Natural killer cell (primary cell): ENCODE results near the gene REELD1. TPM values are rescaled to one million over a fixed set of nuclear protein-coding genes. Genes with fewer than 3 reads are reported as not detected.

ENCODE experiments used
- ATAC-seq, 3 donors: fragments of 150-1000 bp in 2 of 3; fragments of 200-7000 bp in 1 of 3; cut with Tn5 transposase; 1 replicate in 1 of 3; 2 replicates in 2 of 3; pipeline ENCODE4 v1.10.0; 2021; ENCODE audit warnings: mild to moderate bottlenecking in 2 of 3, moderate library complexity in 2 of 3
- DNase-seq, 2 donors: peaks; one replicate each; pipeline versions ENCODE4 v3.0.0 to v3.0.0-alpha.2; 2013 to 2021; ENCODE audit warnings: mixed read lengths in 1 of 2
- H3K27ac ChIP-seq: one replicate; pipeline ENCODE4 v1.5.1; 2013; ENCODE audit warnings: mild to moderate bottlenecking, low read length
- H3K27me3 ChIP-seq: one replicate; pipeline ENCODE4 v1.6.1; 2013; ENCODE audit warnings: low read length; ENCODE audit not compliant: control insufficient read depth, insufficient read depth
- H3K36me3 ChIP-seq: one replicate; pipeline ENCODE4 v1.6.1; 2013; ENCODE audit warnings: low read length; ENCODE audit not compliant: control insufficient read depth, insufficient read depth
- H3K4me1 ChIP-seq: one replicate; pipeline ENCODE4 v1.6.1; 2013; ENCODE audit warnings: low read length; ENCODE audit not compliant: control insufficient read depth, insufficient read depth
- H3K4me3 ChIP-seq: one replicate; pipeline ENCODE4 v1.5.1; 2013; ENCODE audit warnings: low read length
- H3K9me3 ChIP-seq: one replicate; pipeline ENCODE4 v1.6.1; 2013; ENCODE audit warnings: low read length; ENCODE audit not compliant: control insufficient read depth, insufficient read depth
- H3K27ac Mint-ChIP-seq, 2 donors: one replicate each; pipeline ENCODE4 v1.8.0; 2022; ENCODE audit warnings: mild to moderate bottlenecking in 2 of 2, mixed read lengths in 2 of 2, moderate library complexity in 1 of 2
- H3K27me3 Mint-ChIP-seq, 2 donors: one replicate each; pipeline ENCODE4 v1.8.0; 2022; ENCODE audit warnings: low read depth in 2 of 2, mixed read lengths in 2 of 2
- H3K36me3 Mint-ChIP-seq: one replicate; pipeline ENCODE4 v1.8.0; 2022; ENCODE audit warnings: mixed read lengths
- H3K4me1 Mint-ChIP-seq, 2 donors: one replicate each; pipeline ENCODE4 v1.8.0; 2022; ENCODE audit warnings: mixed read lengths in 2 of 2
- H3K4me3 Mint-ChIP-seq: one replicate; pipeline ENCODE4 v1.8.0; 2022; ENCODE audit warnings: mild to moderate bottlenecking, moderate library complexity, mixed read lengths
- H3K9me3 Mint-ChIP-seq, 2 donors: one replicate each; pipeline ENCODE4 v1.8.0; 2022; ENCODE audit warnings: mixed read lengths in 2 of 2
- WGBS: methylation state at CpG from one replicate; pipeline ENCODE4 v1.1.7; 2013; ENCODE audit warnings: missing lambda C conversion rate; ENCODE audit not compliant: insufficient coverage; 5-methylcytosine and 5-hydroxymethylcytosine counted together
- intact Hi-C: fragments of 100-400 bp; cut with micrococcal nuclease; formaldehyde crosslinking; loops from one replicate; pipeline ENCODE4 v1.14.2; 2022
- total RNA-seq, 4 donors: library from RNA; stranded (reverse); fragments of 120-200 nt in 1 of 4; gene quantifications; one replicate each; pipeline versions ENCODE4 v1.2.3 to v1.2.4, GENCODE V29; 2013 to 2022
- TF ChIP-seq, protein P1 (sequence below): fragments of 200-600 bp; IDR thresholded peaks from one replicate; pipeline ENCODE4 v1.8.0; 2022; ENCODE audit warnings: antibody characterized with exemption

Gene REELD1
- total RNA-seq, 3 donors from 2014 or later (not counting 1 experiment from before 2014, with no cell fraction given), result 0.72 to 2.2 (median 1.1) TPM

- Mint-ChIP-seq H3K27ac (no peak overlapping the region), H3K36me3 (no peaks in the 10 kb centered on the region), H3K4me3 (no peak overlapping the region), H3K27me3 (peaks cover 0 to 2% of the 10 kb centered on the region in 2 donors), H3K4me1 (peaks cover 4 to 9% of the 10 kb centered on the region in 2 donors), H3K9me3 (no peaks in the 10 kb centered on the region)
- DNase-seq (no peak), ATAC-seq (no peak)
- Histone ChIP-seq H3K4me3 (no peak overlapping the region), H3K36me3 (no peaks in the 10 kb centered on the region), H3K4me1 (peaks cover 9% of the 10 kb centered on the region), H3K27ac (no peak overlapping the region), H3K9me3 (no peaks in the 10 kb centered on the region), H3K27me3 (no peaks in the 10 kb centered on the region)
- WGBS, result 81% methylated on average over 4 of the region's 4 CpGs
- TF ChIP-seq, protein P1, sequence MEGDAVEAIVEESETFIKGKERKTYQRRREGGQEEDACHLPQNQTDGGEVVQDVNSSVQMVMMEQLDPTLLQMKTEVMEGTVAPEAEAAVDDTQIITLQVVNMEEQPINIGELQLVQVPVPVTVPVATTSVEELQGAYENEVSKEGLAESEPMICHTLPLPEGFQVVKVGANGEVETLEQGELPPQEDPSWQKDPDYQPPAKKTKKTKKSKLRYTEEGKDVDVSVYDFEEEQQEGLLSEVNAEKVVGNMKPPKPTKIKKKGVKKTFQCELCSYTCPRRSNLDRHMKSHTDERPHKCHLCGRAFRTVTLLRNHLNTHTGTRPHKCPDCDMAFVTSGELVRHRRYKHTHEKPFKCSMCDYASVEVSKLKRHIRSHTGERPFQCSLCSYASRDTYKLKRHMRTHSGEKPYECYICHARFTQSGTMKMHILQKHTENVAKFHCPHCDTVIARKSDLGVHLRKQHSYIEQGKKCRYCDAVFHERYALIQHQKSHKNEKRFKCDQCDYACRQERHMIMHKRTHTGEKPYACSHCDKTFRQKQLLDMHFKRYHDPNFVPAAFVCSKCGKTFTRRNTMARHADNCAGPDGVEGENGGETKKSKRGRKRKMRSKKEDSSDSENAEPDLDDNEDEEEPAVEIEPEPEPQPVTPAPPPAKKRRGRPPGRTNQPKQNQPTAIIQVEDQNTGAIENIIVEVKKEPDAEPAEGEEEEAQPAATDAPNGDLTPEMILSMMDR, result no peak
- intact Hi-C loops, result no loop called here
Observed at GRCh38 chr4:146245850-146246249, 31.5 kb downstream of the REELD1 start.

DNA sequence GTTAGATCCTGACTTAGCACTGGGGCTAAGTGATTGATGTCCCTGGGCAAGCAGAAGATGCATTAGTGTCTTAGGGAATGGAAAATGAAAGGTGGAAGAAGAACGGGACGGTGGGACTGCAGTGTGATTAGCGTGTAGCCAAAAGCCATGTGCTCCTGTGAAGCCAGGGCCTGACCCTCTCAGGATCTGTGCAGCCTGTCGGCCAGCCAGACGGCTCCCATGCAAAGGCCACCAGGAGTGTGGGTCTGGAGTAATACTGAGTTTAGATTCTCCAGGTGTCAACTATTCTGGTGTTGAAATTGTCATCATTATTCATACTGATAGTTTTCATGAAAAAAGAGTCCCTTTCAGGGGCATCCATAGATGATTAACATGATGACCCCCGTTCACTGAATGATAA lies 32.0 kb downstream of the REELD1 start:
- no peaks in the 10 kb centered on the region for H3K9me3 ChIP-seq
- ATAC-seq (no peak), DNase-seq (no peak)
- intact Hi-C loops, result no loop called here
- no peak overlapping the region for H3K4me3 Mint-ChIP-seq
- WGBS, result 93% methylated on average over 6 of the region's 6 CpGs
- TF ChIP-seq, protein P1, result no peak
- H3K27ac ChIP-seq, result no peak overlapping the region
- peaks cover 0 to 2% of the 10 kb centered on the region in 2 donors for H3K27me3 Mint-ChIP-seq
- H3K36me3 ChIP-seq, result no peaks in the 10 kb centered on the region
- peaks cover 4 to 9% of the 10 kb centered on the region in 2 donors for H3K4me1 Mint-ChIP-seq
- H3K9me3 Mint-ChIP-seq, result no peaks in the 10 kb centered on the region
- H3K36me3 Mint-ChIP-seq, result no peaks in the 10 kb centered on the region
- peaks cover 9% of the 10 kb centered on the region for H3K4me1 ChIP-seq
- no peak overlapping the region for H3K4me3 ChIP-seq
- H3K27ac Mint-ChIP-seq, result no peak overlapping the region
- H3K27me3 ChIP-seq, result no peaks in the 10 kb centered on the region

DNA sequence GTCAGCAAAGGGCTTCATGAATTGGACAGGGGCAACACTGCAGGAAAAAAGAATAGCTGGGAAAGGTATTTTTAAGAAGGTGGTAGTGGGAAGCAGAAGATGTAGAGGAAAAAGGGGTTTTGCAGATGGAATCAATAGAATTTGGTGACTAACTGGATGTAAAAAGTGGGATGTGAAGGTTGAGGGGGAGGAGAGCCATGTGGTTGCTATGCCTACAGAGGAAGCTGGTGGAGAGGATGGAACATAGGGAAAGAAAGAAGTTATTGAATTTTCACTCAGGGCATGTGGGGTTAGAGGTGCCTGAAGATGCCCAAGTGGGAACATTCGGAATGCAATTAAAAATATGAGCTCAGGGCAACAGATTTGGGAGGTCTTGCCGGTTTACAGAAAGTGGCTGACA lies 33.0 kb downstream of the REELD1 start:
- no peaks in the 10 kb centered on the region for H3K9me3 ChIP-seq

More for the DNA sequence above, 33.0 kb downstream of the REELD1 start:
- Mint-ChIP-seq H3K9me3 (no peaks in the 10 kb centered on the region), H3K27ac (no peak overlapping the region), H3K4me1 (peaks cover 0 to 9% of the 10 kb centered on the region in 2 donors), H3K27me3 (no peaks in the 10 kb centered on the region), H3K36me3 (no peaks in the 10 kb centered on the region), H3K4me3 (no peak overlapping the region)
- Histone ChIP-seq H3K27me3 (no peaks in the 10 kb centered on the region), H3K4me1 (peaks cover 9% of the 10 kb centered on the region), H3K4me3 (no peak overlapping the region), H3K36me3 (no peaks in the 10 kb centered on the region), H3K27ac (no peak overlapping the region)
- TF ChIP-seq, protein P1, result no peak
- intact Hi-C loops, result no loop called here
- ATAC-seq, result no peak
- no peak for DNase-seq
- 43% methylated on average over 2 of the region's 2 CpGs for WGBS
